Activated CD4-positive, alpha-beta T cell treated with anti-CD3 and anti-CD28 coated beads, Interleukin-2, amount 50 U/mL, for 1 hour (primary cell): ENCODE results near the gene TRMT1L.
A peak's percentile ranks its signal among the peaks of the same experiment; 100 is the strongest.
"Not testable (repeated sequence)": the region's sequence is repeated elsewhere in the genome, so short reads cannot be mapped to it uniquely, and the experiment has no call there.

ENCODE experiments used
- DNase-seq: peaks from one replicate; pipeline ENCODE4 v3.0.0-alpha.2; 2020

The TRMT1L gene

GRCh38 chr1:185156854-185157598, at the start of gene TRMT1L, which contains the start of gene SWT1:
TSS of gene TRMT1L (minus strand) at chr1:185156953. CDS start at chr1:185156712, 241 bp downstream.
TSS of gene SWT1 (plus strand) at chr1:185157167. CDS start at chr1:185160842, 3,675 bp downstream.
- DNase-seq, result peak; percentile 98

GRCh38 chr1:185200889-185201288, 44.1 kb upstream of the TRMT1L start:
- no peak for DNase-seq

GRCh38 chr1:185198712-185199111, 42.0 kb upstream of the TRMT1L start:
- not testable (repeated sequence) for DNase-seq

- DNase-seq, result no peak
Measured at GRCh38 chr1:185193756-185194155, 37.0 kb upstream of the TRMT1L start.

- DNase-seq, result peak; percentile 15
Measured at GRCh38 chr1:185170291-185170848, 13.6 kb upstream of the TRMT1L start.

GRCh38 chr1:185166106-185166505, 9.4 kb upstream of the TRMT1L start:
- DNase-seq, result no peak

- no peak for DNase-seq
Measured at GRCh38 chr1:185162491-185162890, 5.7 kb upstream of the TRMT1L start.

- DNase-seq, result no peak
Measured at GRCh38 chr1:185159966-185160365, 3.2 kb upstream of the TRMT1L start.

- no peak for DNase-seq
Measured at GRCh38 chr1:185158800-185159199, 2.0 kb upstream of the TRMT1L start.

- DNase-seq, result no peak
Measured at GRCh38 chr1:185157599-185158412, 1.1 kb upstream of the TRMT1L start.

GRCh38 chr1:185156288-185156853, 382 bp downstream of the TRMT1L start:
- no peak for DNase-seq

GRCh38 chr1:185155600-185156287, 1.0 kb downstream of the TRMT1L start:
- DNase-seq, result no peak

GRCh38 chr1:185154912-185155513, 1.7 kb downstream of the TRMT1L start:
- no peak for DNase-seq

GRCh38 chr1:185152187-185152767, 4.5 kb downstream of the TRMT1L start:
- no peak for DNase-seq

GRCh38 chr1:185151215-185151614, 5.5 kb downstream of the TRMT1L start:
- DNase-seq, result no peak

GRCh38 chr1:185144233-185144632, 12.5 kb downstream of the TRMT1L start:
- no peak for DNase-seq

- no peak for DNase-seq
Measured at GRCh38 chr1:185139246-185139645, 17.5 kb downstream of the TRMT1L start.

- no peak for DNase-seq
Measured at GRCh38 chr1:185137896-185138545, 18.7 kb downstream of the TRMT1L start.

GRCh38 chr1:185132534-185132933, 24.2 kb downstream of the TRMT1L start:
- DNase-seq, result no peak

- DNase-seq, result no peak
Measured at GRCh38 chr1:185129708-185130107, 27.0 kb downstream of the TRMT1L start.

GRCh38 chr1:185112356-185112755, 44.4 kb downstream of the TRMT1L start:
- no peak for DNase-seq
